Inflammatory macrophage treated with lipopolysaccharide for 1 hour (primary cell): ENCODE measurements around the gene SEMA4D.
A peak's percentile ranks its signal among the peaks of the same experiment; 100 is the strongest.

Experiments
- DNase-seq, 2 donors: peaks; one replicate each; pipeline ENCODE4 v3.0.0-alpha.2; 2020 to 2022

The SEMA4D gene

DNA sequence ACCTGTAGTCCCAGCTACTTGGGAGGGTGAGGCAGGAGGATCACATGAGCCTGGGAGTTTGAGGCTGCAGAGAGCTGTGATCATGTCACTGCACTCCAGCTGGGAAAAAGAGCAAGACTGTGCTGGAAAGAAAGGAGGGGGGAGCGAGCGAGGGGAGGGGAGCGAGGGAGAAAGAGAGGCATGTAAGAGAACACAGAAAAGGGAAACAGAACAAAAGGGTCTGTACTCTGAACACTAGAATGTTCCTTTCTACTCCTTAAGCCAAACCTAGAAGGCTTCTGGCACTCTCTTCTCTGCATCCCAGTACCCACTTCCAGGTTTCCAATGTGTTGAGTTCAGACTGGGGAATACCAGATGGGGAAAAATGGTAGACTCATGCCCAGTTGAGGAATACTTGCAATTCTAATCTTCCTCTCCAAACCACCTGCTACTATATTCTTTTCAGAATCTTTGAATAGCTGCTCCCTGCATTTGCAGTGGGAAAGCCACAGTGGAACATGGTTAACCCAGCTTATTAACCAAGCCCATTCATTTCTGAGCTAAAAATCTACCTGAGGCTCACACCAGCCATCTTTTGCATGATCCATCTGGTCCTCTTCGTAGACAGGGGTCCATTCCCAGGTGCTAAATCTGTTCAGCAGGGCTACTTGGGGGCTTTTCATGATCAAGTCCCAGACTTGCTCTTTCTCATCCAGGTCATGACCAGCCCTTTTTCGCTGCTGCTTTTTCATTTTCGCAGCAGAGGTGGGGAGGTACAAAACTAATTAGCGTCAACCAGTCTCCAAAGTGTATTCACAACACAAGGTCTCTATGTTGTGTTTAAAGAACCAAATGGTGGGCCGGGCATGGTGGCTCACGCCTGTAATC, 34.9 kb downstream of the SEMA4D start:
- no peak for DNase-seq

DNA sequence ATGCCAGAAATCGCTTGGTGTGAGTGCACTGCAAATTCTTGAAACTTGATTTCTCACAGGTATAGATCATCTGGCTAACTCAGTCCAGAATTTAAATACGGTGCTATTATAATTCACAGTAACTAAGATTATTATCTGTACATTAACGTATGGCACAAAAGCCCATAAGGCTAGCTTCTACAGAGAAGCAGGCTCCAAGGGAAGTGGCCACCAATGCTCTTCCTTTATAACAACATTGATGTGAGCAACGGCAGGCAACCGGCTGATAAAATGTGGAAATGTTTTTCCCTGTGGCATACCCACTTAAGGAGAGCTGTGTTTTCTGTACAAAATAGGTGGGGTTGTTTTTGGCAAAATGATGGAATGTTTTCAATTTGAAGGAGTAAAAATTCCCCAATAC, 35.7 kb downstream of the SEMA4D start:
- DNase-seq = no peak

DNA sequence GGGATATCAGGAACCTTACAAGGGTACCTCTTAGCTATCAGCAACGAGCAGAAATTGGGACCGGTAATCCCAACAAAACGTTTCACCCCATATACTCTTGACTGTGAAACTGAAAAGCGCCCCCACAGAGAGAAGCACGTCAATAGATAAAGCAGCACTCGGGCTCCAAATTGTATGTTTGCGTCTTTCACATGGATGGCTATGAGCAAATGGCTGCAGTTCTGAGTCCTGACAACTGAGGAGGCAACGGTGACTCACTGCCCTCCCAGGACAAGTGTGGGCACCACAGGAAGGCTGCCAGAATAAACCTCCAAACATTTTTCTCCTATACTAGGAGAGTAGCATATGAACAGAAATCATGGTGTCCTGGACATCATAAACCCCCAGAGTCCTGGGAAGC, 36.6 kb downstream of the SEMA4D start:
- DNase-seq = peak in 1 of 2 donors; percentile 21

DNA sequence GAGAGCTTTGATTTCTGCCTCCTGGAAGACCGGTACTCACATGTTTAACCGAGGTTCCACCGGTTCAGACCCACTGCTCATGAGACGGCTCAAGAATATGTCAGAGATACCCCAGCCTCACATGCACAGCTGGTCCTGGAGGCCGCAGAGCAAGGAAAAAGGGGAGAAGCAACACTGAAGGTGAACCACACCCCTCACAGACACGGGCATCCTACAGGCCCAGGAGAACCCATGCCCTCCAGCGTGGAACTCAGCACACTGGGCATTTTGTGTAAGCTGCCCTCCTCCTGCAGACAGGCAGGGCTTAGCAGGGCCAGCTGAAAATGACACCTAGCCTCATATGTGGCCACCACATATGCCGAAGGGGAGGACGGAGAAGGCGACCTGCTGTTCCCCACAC, 37.4 kb downstream of the SEMA4D start:
- no peak for DNase-seq

DNA sequence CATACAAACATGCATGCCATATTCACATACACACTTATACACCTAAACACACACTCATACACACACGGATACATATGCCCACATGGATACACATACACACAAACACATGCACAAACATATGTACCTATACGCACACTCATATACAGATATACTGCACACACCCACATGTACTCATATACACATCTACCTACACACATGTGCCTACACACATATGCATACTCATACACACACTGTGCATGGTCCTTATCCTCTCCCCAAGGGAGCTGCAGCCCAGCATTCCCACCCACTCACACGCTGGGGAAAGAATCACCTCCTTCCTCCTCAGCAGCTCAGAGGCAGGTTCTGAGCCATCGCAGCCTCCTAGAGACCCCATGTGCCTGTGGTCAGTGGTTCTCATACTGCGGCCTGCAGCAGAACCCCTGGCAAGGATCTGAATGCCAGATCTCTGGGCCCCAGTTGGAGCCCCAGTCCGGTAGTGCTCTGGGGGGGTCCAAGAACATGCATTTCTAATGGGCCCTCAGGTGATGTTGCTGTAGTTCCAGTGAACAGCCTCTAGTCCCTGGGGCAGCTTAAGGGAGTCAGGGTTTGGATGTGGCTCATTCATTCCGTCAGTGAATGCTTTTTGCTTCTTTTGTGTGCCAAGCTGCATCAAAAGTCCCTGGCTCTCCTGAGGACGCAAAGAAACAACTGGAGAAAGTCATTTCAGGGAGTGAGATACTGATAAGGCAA, 39.0 kb downstream of the SEMA4D start:
- DNase-seq = no peak

DNA sequence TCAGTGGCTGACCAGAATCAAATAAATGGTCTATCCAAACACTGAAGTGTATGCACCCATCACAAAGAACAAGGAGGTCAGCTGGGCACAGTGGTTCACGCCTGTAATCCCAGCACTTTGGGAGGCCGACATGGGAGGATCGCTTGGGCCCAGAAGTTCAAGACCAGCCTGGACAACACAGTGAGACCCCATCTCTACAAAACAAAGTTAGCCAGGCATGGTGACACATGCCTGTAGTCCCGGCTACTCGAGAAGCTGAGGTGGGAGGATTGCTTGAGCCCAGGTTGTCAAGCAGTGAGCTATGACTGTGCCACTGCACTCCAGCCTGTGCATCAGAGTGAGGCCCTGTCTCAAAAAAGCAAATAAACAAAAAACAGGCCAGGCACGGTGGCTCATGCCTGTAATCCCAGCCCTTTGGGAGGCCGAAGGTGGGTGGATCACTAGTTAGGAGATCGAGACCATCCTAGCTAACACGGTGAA, 40.5 kb downstream of the SEMA4D start:
- DNase-seq = no peak

DNA sequence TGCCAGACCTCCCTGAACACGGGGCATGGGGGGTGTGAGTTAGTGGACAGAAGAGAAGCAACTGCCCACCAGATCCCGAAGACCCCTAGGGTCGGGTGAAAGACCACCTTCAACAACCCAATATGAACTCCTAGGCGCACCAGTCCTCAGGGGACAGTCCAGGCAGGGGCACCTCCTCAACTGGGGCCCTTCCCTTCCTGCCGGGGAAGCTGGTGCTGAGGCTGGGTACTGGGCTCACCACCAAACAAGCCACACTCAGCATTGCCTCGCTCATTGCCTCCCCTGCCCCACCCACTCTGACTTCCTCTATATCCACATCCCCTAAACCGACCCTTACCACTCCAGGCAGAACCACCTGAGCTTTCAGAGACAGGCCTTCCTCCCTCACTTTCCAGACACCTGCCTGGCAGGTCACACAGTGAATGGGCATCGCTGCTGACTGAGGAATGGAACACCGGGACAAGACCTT, 42.5 kb downstream of the SEMA4D start:
- no peak for DNase-seq

DNA sequence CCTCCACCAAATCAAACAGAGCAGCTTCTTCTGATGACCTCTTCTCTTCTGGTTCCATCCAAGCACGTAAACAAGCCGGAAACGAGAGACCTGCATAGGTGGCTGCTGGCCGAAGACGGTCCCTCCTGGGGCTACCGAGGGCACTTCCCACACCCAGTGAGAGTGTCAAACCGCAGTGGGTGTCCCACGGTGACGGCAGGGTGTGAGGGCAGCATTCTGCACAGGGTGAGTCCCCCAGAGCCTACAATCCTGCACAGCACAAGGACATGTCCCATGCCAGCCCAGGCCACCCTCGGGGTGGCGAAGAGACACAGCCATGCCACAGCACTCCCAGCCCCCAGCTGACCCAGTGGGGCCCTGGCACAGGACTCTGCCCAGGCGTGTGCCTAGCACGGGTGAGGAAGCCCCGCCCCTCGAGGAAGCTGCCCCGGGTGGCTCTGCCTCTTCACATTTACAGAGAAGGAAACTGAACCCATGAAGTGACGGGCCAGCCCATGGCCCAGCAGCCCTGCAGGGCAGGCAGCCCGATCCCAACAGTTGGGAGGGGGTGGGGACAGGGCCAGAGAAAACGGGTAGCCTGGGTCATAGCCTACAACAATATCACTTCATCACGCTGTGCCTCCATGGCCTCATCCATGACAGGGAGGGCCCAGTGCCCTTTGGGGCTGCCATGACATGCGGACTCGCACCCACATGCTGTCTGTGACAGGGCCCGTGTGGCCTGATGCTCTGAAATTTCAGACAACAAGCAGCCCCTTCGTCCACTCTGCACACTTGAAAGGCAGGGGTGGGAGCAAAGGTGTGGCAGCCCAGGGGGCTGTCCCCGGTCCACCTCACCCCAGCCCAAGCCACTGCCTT, 43.2 kb downstream of the SEMA4D start:
- DNase-seq = no peak

DNA sequence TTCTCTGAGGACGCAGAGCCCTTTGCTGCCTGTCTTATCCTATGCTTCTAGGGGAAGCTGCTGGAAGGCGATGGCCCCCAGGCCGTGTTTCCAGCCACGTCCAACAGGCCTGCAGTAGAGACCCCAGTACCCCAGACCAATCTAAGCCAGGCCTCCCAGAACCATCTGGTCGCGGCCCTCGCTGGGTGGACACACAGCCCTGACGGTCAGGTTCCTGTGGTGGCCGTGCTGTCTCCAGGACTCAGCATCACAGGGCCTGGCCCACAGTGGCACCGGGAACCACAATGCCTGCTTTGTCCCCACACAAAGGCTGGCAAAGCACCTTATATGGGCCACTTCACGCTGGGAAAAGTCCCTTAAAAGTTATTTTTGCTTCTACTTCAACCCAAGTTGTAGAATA, 44.5 kb downstream of the SEMA4D start:
- no peak for DNase-seq

DNA sequence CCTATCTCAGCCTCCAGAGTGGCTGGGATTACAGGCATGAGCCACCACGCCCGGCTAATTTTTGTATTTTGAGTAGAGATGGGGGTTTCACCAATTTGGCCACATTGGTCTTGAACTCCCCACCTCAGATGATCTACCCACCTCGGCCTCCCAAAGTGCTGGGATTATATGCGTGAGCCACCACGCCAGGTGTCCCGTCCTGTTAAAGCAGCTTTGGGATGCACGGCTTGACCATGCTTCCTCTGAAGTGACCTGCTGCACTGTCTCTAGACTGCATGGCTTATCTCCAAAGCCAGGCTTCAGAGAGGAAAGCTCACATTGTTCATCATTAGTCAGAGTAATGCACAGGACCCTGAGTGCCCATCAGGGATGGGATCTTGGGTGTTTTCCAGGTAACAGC, 45.4 kb downstream of the SEMA4D start:
- DNase-seq = no peak

DNA sequence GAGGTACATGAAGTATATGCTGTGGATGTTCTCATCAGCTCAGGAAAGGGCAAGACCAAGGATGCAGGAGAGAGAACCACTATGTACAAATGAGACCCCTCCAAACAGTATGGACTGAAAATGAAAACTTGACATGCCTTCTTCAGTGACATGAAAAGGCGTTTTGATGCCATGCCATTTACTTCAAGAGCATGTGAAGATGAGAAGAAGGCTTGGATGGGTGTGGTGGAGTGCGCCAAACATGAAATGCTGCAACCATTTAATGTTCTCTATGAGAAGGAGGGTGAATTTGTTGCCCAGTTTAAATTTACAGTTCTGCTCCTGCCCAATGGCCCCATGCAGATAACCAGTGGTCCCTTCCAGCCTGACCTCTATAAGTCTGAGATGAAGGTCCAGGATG, 47.7 kb downstream of the SEMA4D start:
- DNase-seq = no peak

DNA sequence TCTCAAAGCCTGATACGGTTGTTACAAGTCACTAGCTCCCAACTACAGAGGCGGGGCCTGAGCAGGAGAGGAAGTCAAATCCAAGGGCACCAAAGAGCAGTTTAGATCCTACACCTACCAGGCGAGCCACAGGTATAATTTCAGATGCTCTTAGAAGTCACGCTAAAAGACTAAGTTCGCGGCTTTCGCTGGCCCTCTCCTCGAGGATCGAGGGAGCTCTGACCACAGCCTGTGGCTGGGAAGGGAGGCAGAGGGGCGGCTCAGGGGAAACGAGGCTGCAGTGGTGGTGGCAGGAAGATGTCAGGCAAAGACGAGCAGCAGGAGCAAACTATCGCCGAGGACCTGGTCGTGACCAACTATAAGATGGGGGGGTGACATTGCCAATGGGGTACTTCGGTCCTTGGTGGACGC, 48.6 kb downstream of the SEMA4D start:
- DNase-seq = no peak

DNA sequence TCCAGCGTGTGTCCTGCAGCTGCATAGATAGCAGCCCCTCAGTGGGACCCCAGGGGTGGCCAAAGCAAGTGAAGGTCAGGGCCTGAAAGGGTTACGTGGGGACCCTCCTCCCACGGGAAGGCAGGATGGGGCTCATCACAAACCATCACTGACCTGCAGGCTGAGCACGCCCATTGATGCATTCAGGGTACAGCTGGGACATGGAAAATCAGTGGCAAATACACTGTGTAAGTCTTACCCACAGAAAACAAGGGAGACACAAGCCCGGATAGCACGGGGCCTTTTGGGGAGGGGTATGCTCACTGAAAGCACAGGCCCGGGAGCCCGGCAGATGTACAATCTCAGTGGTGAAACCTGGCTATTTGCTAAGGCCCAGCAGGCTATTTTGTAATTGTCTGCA, 49.1 kb downstream of the SEMA4D start:
- DNase-seq = no peak

DNA sequence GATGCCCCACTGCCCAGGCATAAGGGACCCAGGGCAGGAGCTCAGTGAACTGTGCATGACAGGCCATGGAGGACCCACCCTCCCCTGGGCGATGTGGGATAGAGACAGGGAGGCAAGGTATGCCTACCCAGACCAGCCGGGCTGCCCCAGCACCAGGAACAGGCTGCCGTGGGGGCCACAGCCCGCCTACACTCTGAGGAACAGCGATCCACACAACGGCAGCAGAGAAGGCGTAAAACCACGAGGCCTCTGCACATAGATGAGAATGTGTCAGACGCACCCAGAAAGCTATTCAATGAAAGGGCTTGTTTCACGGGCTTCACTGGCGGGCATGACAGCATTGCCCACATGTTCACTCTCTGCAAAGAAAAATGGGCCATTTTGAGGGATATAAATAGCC, 49.5 kb downstream of the SEMA4D start:
- peak in 1 of 2 donors; percentile 60 for DNase-seq

DNA sequence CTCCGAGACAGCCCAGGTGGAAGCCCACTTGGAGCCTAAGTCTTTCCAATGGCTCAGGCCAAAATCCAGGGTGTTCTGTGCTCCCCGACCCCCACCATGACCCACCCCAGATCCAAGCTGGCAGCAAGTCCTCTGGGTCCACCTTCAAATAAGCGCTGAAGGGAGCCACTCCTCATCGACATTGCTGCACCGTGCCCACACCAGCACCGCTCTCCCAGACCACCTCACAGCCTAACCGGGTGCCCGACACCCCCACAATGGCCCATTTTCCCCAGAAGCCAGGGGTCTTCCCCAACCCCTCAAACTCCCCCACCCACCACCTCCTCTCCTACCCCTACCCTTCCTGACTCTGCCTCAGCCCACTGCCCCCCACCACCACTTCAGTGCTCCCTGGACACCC, 50.5 kb downstream of the SEMA4D start:
- DNase-seq = no peak

DNA sequence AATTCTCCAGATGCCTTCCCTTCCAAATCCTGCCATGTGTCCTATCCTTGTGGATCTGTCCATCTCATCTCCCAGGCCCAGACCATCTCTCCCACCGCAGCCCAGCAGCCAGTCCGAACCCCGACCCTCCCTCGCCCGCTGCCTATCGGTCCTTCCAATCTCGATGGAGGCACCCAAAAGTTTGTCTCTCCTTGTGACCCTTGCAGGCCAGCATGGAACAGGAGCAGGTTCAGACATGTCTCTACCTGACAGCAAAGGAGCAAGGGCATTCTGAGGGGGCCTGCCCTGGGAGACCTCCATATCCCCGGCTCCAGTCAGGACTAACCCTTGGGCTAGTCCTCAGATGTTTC, 51.0 kb downstream of the SEMA4D start:
- no peak for DNase-seq

DNA sequence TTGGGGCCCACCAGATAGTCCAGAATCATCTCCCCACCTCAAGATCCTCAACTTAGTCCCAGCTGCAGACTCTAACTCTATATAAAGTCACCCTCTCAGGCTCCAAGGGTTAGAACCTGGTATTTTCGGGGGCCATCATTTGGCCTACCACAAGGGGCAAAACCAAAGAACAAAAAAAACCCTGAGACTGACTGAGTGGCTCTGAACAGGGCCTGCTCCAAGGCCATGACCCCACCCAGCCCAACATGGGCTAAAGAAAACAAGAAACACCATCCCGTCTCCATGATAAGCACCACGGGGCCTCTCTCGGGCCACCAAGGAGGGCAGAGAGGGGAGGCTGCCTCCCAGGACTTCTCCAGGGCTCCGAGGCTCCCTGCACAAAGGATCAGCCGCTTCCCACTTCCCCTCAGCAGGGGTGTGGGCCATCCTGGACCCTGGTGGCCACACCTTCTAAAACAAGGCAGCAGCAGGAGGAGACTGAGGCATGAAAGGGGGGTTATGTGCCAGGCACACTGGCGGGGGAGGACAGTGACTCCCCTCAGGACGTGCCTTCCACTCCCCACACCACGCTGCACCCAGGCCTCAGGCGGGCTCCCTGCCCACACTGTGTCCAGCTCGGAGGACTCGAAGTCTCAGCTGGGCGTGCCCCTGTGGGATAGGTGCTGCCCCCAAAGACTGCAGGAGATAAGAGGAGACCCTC, 51.5 kb downstream of the SEMA4D start:
- DNase-seq = no peak

DNA sequence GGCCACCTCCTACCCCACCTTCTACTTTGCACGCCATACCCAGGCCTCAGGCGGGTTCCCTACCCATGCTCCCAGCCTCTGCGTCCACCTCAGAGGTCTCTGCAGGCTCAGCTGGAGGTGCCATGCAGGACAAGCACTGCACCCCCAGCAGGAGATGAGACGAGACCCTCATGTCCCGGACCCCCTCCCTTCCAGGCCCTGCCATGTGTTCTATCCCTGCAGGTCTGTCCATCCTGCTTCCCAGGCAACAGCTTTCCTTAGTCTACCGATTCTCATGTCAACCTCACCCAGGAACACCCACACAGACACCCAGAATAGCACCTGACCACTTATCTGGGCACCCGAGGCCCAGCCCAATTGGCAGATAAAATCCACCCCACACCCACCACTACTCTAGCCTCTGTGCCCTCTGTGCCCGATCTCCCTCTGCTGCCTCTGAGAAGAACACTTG, 52.1 kb downstream of the SEMA4D start:
- no peak for DNase-seq

DNA sequence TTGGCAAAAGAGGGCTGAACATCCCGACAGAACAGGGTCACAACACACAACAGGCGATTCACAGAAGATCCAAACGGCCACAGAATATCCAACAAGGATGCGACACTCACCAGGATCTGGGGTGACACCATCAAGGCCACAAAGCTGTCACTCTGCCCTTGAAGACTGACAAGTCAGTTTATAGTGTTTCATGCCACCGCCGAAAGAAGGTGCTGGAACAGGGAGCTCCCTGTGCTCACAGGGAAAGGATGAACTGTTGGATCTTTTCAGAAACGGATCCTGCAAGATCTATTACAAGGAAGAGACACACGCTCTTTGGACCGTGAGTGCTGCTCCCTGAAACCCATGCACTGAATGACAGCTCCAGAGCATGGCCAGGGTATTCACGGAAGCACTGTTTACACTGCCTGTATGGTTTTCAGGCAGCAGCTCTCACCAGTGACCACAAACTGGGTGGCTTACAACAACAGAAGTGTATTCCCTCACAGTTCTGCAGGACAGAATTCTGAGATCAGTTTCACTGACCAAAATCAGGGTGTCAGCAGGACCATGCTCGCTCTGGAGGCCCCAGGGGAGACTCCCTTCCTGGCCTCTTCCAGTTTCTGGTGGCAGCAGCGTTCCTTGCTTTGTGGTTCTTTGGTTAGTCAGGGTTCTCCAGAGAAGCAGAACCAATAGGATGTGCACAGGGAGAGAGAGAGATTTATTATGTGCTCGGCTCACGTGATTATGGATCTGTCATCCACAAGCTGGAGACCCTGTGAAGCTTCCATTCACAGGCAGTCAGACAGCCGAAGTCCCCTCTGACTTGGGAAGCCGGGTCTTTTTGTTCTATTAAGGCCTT, 52.8 kb downstream of the SEMA4D start:
- no peak for DNase-seq

DNA sequence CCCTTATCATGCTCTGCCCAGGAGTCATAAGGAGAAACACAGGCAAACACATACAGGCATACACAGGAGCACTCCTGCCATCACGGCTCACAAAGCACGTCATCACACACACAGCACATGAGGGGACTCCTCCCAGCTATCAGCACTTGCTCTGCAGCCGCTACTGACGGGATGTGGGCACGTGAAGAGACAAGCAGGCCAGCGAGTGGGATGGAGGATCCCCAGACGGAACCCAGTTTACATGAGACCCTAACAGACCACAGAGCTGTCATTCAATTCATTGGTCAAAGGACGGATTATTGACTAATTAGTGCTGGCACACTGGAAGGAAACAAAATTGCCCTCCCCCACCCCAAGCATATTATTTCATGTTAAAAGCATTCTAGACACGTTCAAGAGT, 53.6 kb downstream of the SEMA4D start:
- DNase-seq = no peak

DNA sequence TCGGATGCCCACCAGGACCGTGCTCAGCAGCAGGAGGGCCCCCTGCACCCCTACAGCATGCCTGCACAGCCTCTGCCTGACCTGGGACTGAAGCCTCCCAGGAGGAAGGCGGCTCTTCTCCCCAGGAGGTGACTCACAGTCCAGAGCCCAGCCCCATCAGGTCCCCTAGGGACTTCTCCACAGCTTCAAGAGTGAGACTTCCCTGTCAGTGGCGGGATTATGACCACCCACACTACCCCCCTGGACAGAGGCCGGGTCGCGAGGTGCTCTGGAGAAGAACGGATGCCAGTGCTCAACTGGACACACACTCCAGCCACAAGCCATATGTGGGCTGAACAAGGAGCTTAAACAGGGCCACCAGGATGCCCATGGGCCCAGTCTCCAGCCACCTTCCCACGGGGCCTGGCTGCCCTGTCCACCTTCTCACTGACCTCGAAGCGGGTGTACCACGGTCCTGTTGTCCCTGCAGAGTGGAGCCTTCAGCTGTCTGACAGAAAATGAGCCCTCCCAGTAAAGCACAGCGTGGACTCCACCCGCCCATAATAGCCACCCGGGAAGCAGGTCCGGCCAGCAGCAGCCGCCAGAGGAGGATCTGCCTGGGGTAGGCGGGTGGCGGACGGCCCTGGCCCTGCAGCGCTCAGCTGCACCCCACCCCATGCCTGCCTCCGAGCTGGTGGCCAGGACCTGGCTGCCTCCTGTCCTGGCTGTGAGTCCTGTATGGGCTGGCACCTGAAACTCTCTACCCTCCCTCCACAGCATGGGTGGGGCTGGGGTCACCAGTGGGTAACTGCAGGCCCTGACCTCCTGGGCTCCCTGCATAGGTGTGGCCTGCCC, 54.7 kb downstream of the SEMA4D start:
- DNase-seq = peak; percentile 43 to 44
